ENCODE data around the gene ARHGAP40.

Gene ARHGAP40

GRCh38 chr20:38601216-38602184, at the start of gene ARHGAP40:
Gene ARHGAP40, plus strand, starts transcription at chr20:38601809.
- no peak for DNase-seq

GRCh38 chr20:38554986-38555385, 46.6 kb upstream of the ARHGAP40 start:
- no peak for DNase-seq

- DNase-seq = no peak
Observed at GRCh38 chr20:38555395-38555794, 46.2 kb upstream of the ARHGAP40 start.

- no peak for DNase-seq
Observed at GRCh38 chr20:38557174-38557573, 44.4 kb upstream of the ARHGAP40 start.

- no peak for DNase-seq
Observed at GRCh38 chr20:38558596-38559360, 42.8 kb upstream of the ARHGAP40 start.

GRCh38 chr20:38559764-38560163, 41.8 kb upstream of the ARHGAP40 start:
- no peak for DNase-seq

- DNase-seq = no peak
Observed at GRCh38 chr20:38563802-38564431, 37.7 kb upstream of the ARHGAP40 start.

- DNase-seq = no peak
Observed at GRCh38 chr20:38564680-38565079, 36.9 kb upstream of the ARHGAP40 start.

- no peak for DNase-seq
Observed at GRCh38 chr20:38566036-38566598, 35.5 kb upstream of the ARHGAP40 start.

GRCh38 chr20:38569747-38570525, 31.7 kb upstream of the ARHGAP40 start:
- DNase-seq = no peak

- no peak for DNase-seq
Observed at GRCh38 chr20:38573413-38573812, 28.2 kb upstream of the ARHGAP40 start.

- no peak for DNase-seq
Observed at GRCh38 chr20:38579219-38579910, 22.2 kb upstream of the ARHGAP40 start.

- no peak for DNase-seq
Observed at GRCh38 chr20:38579921-38580320, 21.7 kb upstream of the ARHGAP40 start.

- no peak for DNase-seq
Observed at GRCh38 chr20:38581013-38581412, 20.6 kb upstream of the ARHGAP40 start, which contains the start of gene ADIG. Gene ADIG, plus strand, starts transcription at chr20:38581197. Its CDS starts 54 bp downstream, at chr20:38581251.

GRCh38 chr20:38581830-38582358, 19.7 kb upstream of the ARHGAP40 start:
- no peak for DNase-seq

GRCh38 chr20:38583306-38583705, 18.3 kb upstream of the ARHGAP40 start:
- no peak for DNase-seq

GRCh38 chr20:38584099-38584763, 17.4 kb upstream of the ARHGAP40 start:
- no peak for DNase-seq

- DNase-seq = no peak
Observed at GRCh38 chr20:38585404-38586180, 16.0 kb upstream of the ARHGAP40 start.

GRCh38 chr20:38586181-38586525, 15.5 kb upstream of the ARHGAP40 start:
- DNase-seq = no peak

GRCh38 chr20:38588303-38588702, 13.3 kb upstream of the ARHGAP40 start:
- DNase-seq = no peak
